ENCODE measurements around the gene PADI4. TPM values are rescaled to one million over a fixed set of nuclear protein-coding genes. Genes with fewer than 3 reads are reported as not detected.

Gene PADI4
- 10 to 100 TPM in 1 of 3 donors, 1 to 10 TPM in 2; 1.4 to 11.6 (median 1.7) TPM for total RNA-seq
- total RNA-seq (2013): 2.0 TPM

- H3K9me3 ChIP-seq (ENCODE audit: control insufficient read depth, insufficient read depth, low read length): no peaks in the 10 kb centered on the region
- H3K9me3 Mint-ChIP-seq: peaks cover 0 to under 1% of the 10 kb centered on the region in 2 donors
- H3K4me3 Mint-ChIP-seq: no peak within 1 kb of the TSS
- no peaks in the 10 kb centered on the region for H3K27me3 ChIP-seq (ENCODE audit: control insufficient read depth, insufficient read depth, low read length)
- H3K4me1 ChIP-seq (ENCODE audit: control insufficient read depth, insufficient read depth, low read length): peaks cover 3% of the 10 kb centered on the region
- no peak for TF ChIP-seq CTCF (IDR thresholded peaks at IDR 0.05)
- H3K4me1 Mint-ChIP-seq: no peaks in the 10 kb centered on the region
- peak in 1 of 3 donors; percentile 76 for ATAC-seq
- no peak within 1 kb of the TSS for H3K27ac Mint-ChIP-seq
- intact Hi-C loops (cut with micrococcal nuclease): no loop called here
- no peaks in the 10 kb centered on the region for H3K36me3 ChIP-seq (ENCODE audit: control insufficient read depth, insufficient read depth, low read length)
- WGBS (ENCODE audit: insufficient coverage): 12% methylated on average over 8 of the region's 8 CpGs
- H3K4me3 ChIP-seq (ENCODE audit: low read length): no peak within 1 kb of the TSS
- no peaks in the 10 kb centered on the region for H3K36me3 Mint-ChIP-seq
- H3K27ac ChIP-seq (ENCODE audit: low read length): no peak within 1 kb of the TSS
- peaks cover 2 to 16% of the 10 kb centered on the region in 2 donors for H3K27me3 Mint-ChIP-seq (ENCODE audit: low read depth in 2 of 2)
- no peak for DNase-seq
Observed at GRCh38 chr1:17307946-17308345, at the start of gene PADI4. Gene PADI4 (plus strand): TSS chr1:17308197. CDS start chr1:17308223, 26 bp downstream.

GRCh38 chr1:17258758-17259130 is 49.3 kb upstream of the PADI4 start:
- H3K36me3 Mint-ChIP-seq: no peaks in the 10 kb centered on the region
- H3K9me3 ChIP-seq (ENCODE audit: control insufficient read depth, insufficient read depth, low read length): no peaks in the 10 kb centered on the region
- 91% methylated on average over 5 of the region's 6 CpGs for WGBS (ENCODE audit: insufficient coverage)

GRCh38 chr1:17259233-17259873 is 48.6 kb upstream of the PADI4 start:
- 90% methylated on average over 24 of the region's 24 CpGs for WGBS (ENCODE audit: insufficient coverage)
- no peak overlapping the region for H3K4me3 Mint-ChIP-seq

More at GRCh38 chr1:17258758-17259130, 49.3 kb upstream of the PADI4 start:
- Mint-ChIP-seq H3K27me3 (ENCODE audit: low read depth in 2 of 2) (peaks cover 0 to 9% of the 10 kb centered on the region in 2 donors), H3K9me3 (no peaks in the 10 kb centered on the region), H3K27ac (no peak overlapping the region), H3K4me1 (no peaks in the 10 kb centered on the region), H3K4me3 (no peak overlapping the region)
- no peaks in the 10 kb centered on the region for H3K4me1 ChIP-seq (ENCODE audit: control insufficient read depth, insufficient read depth, low read length)
- no peak for TF ChIP-seq CTCF (IDR thresholded peaks at IDR 0.05)
- H3K4me3 ChIP-seq (ENCODE audit: low read length): no peak overlapping the region
- intact Hi-C loops (cut with micrococcal nuclease): no loop called here
- DNase-seq (no peak), ATAC-seq (no peak)
- no peaks in the 10 kb centered on the region for H3K27me3 ChIP-seq (ENCODE audit: control insufficient read depth, insufficient read depth, low read length)
- no peak overlapping the region for H3K27ac ChIP-seq (ENCODE audit: low read length)
- no peaks in the 10 kb centered on the region for H3K36me3 ChIP-seq (ENCODE audit: control insufficient read depth, insufficient read depth, low read length)

More at GRCh38 chr1:17259233-17259873, 48.6 kb upstream of the PADI4 start:
- DNase-seq (no peak), ATAC-seq (no peak)
- Mint-ChIP-seq H3K36me3 (no peaks in the 10 kb centered on the region), H3K9me3 (no peaks in the 10 kb centered on the region), H3K27ac (no peak overlapping the region), H3K27me3 (ENCODE audit: low read depth in 2 of 2) (peaks cover 0 to 9% of the 10 kb centered on the region in 2 donors), H3K4me1 (no peaks in the 10 kb centered on the region)
- H3K27me3 ChIP-seq (ENCODE audit: control insufficient read depth, insufficient read depth, low read length): no peaks in the 10 kb centered on the region
- intact Hi-C loops (cut with micrococcal nuclease): no loop called here
- H3K4me3 ChIP-seq (ENCODE audit: low read length): no peak overlapping the region
- H3K4me1 ChIP-seq (ENCODE audit: control insufficient read depth, insufficient read depth, low read length): no peaks in the 10 kb centered on the region
- TF ChIP-seq CTCF (IDR thresholded peaks at IDR 0.05): no peak
- no peaks in the 10 kb centered on the region for H3K36me3 ChIP-seq (ENCODE audit: control insufficient read depth, insufficient read depth, low read length)
- H3K9me3 ChIP-seq (ENCODE audit: control insufficient read depth, insufficient read depth, low read length): no peaks in the 10 kb centered on the region
- H3K27ac ChIP-seq (ENCODE audit: low read length): no peak overlapping the region
